Panc1 (cell line): ENCODE data around the gene AK2.
"Not testable (repeated sequence)": the region's sequence is repeated elsewhere in the genome, so short reads cannot be mapped to it uniquely, and the experiment has no call there.

Experiments
- CTCF ChIP-seq: fragments of 450-650 bp; IDR thresholded peaks from 2 replicates; pipeline ENCODE4 v1.5.1; 2017; ENCODE audit warnings: mild to moderate bottlenecking
- REST ChIP-seq, 2 experiments: IDR thresholded peaks; 2 replicates each; pipeline ENCODE4 v1.6.1; 2011 to 2012; ENCODE audit warnings: low read depth in 2 of 2, control low read depth in 1 of 2, low read length in 1 of 2, mild to moderate bottlenecking in 1 of 2, moderate library complexity in 1 of 2; ENCODE audit not compliant: insufficient read depth in 1 of 2

GRCh38 chr1:32973458-32973857, 63.2 kb downstream of the AK2 start:
- not testable (repeated sequence) for TF ChIP-seq CTCF; REST (IDR thresholded peaks at IDR 0.05; ENCODE audit: insufficient read depth in 1 of 2, low read depth in 2 of 2, low read length in 1 of 2)
